Caco-2 (cell line): Measurements from ENCODE around the gene BTBD8. TPM values are rescaled to one million over a fixed set of nuclear protein-coding genes. Genes with fewer than 3 reads are reported as not detected.

Experiments used
- Bru-seq: library from RNA; stranded (reverse); fragments of 400-500 nt; gene quantifications from one replicate; lab custom pipeline; 2021; lab: Mats Ljungman, UMichigan
- BruChase-seq, 2 experiments: library from RNA; stranded (reverse); fragments of 400-500 nt; gene quantifications; one replicate each; lab custom pipeline; 2021; lab: Mats Ljungman, UMichigan
- BruUV-seq: library from RNA; stranded (reverse); fragments of 400-500 nt; replicated peaks from 2 replicates; lab custom pipeline; 2021; lab: Mats Ljungman, UMichigan
- CTCF ChIA-PET: fragments of 300-600 bp; sonication (Branson Sonifier 250); formaldehyde crosslinking; loops from one replicate; lab custom pipeline; 2022; ENCODE audit warnings: antibody characterized with exemption; lab: Charles Lee
- POLR2A ChIA-PET: fragments of 300-600 bp; sonication (Branson Sonifier 250); formaldehyde crosslinking; loops from one replicate; lab custom pipeline; 2022; ENCODE audit warnings: antibody characterized with exemption; lab: Charles Lee
- DNase-seq, 2 experiments: peaks; one replicate each; pipeline versions ENCODE4 v3.0.0 to v3.0.0-alpha.2; 2020 to 2022
- H3K27me3 ChIP-seq: replicated peaks from 2 replicates; pipeline ENCODE4 v1.6.0; 2011; ENCODE audit warnings: low read length; ENCODE audit not compliant: control insufficient read depth, insufficient read depth
- H3K36me3 ChIP-seq: 2 replicates; pipeline ENCODE4 v1.5.1; 2011; ENCODE audit warnings: low read length; ENCODE audit not compliant: control insufficient read depth, insufficient read depth
- H3K4me1 ChIP-seq: fragments of 250-450 bp; sonication (Bioruptor Pico); 2 replicates; pipeline ENCODE4 v1.5.1; 2020; ENCODE audit warnings: mild to moderate bottlenecking
- H3K4me3 ChIP-seq: 2 replicates; pipeline ENCODE4 v1.5.1; 2011; ENCODE audit warnings: low read depth, mild to moderate bottlenecking, control low read depth, low read length
- H3K9me3 ChIP-seq: fragments of 250-450 bp; sonication (Bioruptor Pico); 2 replicates; pipeline ENCODE4 v1.5.1; 2020; ENCODE audit warnings: mild to moderate bottlenecking, moderate library complexity
- H3K27ac Mint-ChIP-seq: one replicate; pipeline ENCODE4 v1.8.0; 2022; ENCODE audit warnings: mixed read lengths; ENCODE audit not compliant: unreplicated experiment
- H3K27me3 Mint-ChIP-seq: one replicate; pipeline ENCODE4 v1.8.0; 2022; ENCODE audit warnings: mixed read lengths; ENCODE audit not compliant: insufficient read depth, unreplicated experiment
- H3K36me3 Mint-ChIP-seq: one replicate; pipeline ENCODE4 v1.8.0; 2022; ENCODE audit warnings: mild to moderate bottlenecking, mixed read lengths; ENCODE audit not compliant: insufficient read depth, unreplicated experiment
- H3K4me1 Mint-ChIP-seq: one replicate; pipeline ENCODE4 v1.8.0; 2022; ENCODE audit warnings: low read depth, mixed read lengths; ENCODE audit not compliant: unreplicated experiment
- H3K4me3 Mint-ChIP-seq: one replicate; pipeline ENCODE4 v1.8.0; 2022; ENCODE audit warnings: mild to moderate bottlenecking, moderate library complexity, mixed read lengths; ENCODE audit not compliant: unreplicated experiment
- H3K9me3 Mint-ChIP-seq: one replicate; pipeline ENCODE4 v1.8.0; 2022; ENCODE audit warnings: mixed read lengths; ENCODE audit not compliant: unreplicated experiment
- CTCF ChIP-seq, 2 experiments: fragments of 200-600 bp in 1 of 2; IDR thresholded peaks; 1 replicate in 1 of 2; 2 replicates in 1 of 2; pipeline versions ENCODE4 v1.5.1 to v1.8.0; 2011 to 2022; ENCODE audit warnings: antibody characterized with exemption in 1 of 2, control low read depth in 1 of 2, inconsistent platforms in 1 of 2, low read depth in 1 of 2, low read length in 1 of 2, mild to moderate bottlenecking in 1 of 2, moderate library complexity in 1 of 2; ENCODE audit not compliant: insufficient read depth in 1 of 2, severe bottlenecking in 1 of 2, unreplicated experiment in 1 of 2
- intact Hi-C: fragments of 100-400 bp; cut with micrococcal nuclease; formaldehyde crosslinking; loops from one replicate; pipeline ENCODE4 v1.10.0; 2022; ENCODE audit not compliant: unreplicated experiment
- long read RNA-seq: library from polyadenylated mRNA; stranded (forward); transcript quantifications from one replicate; pipeline ENCODE4 v2.0.0, GENCODE V29; 2022
- total RNA-seq: library from RNA; stranded (reverse); gene quantifications from 2 replicates; pipeline ENCODE4 v1.2.3, GENCODE V29; 2022

BTBD8 gene
- total RNA-seq (1.1 and 1.3 TPM in 2 replicates), Bru-seq, nascent RNA (percentile 43 among the genes with signal in this experiment), BruChase-seq, experiment 1, labeled RNA remaining after a 2-hour chase (percentile 34 among the genes with signal in this experiment), BruChase-seq, experiment 2, labeled RNA remaining after a 6-hour chase (percentile 28 among the genes with signal in this experiment)
- long read RNA-seq, partial matches to known transcripts: 0 of 1 reads
- long read RNA-seq, other reads (novel, unspliced or antisense): 1 of 1 reads

- H3K27me3 Mint-ChIP-seq: no peaks in the 10 kb centered on the region
- Histone ChIP-seq H3K36me3 (no peaks in the 10 kb centered on the region), H3K27me3 (no peaks in the 10 kb centered on the region), H3K9me3 (no peaks in the 10 kb centered on the region), H3K4me1 (no peaks in the 10 kb centered on the region), H3K4me3 (peak within 1 kb of the TSS; percentile 50)
- intact Hi-C loops: loop anchor here (1.0 to 2.0 kb wide), 2 partner anchors 15 to 210 kb away; no protein-coding TSS in a partner anchor
- ChIA-PET POLR2A (interaction anchor here (0.6 kb wide), 1 partner anchor 130 kb away, joined by 4 read pairs; no protein-coding TSS in a partner anchor), CTCF (no interaction called here)
- no peaks in the 10 kb centered on the region for H3K4me1 Mint-ChIP-seq
- TSS peak; percentile 63 for BruUV-seq
- peak; percentile 83 to 85 for DNase-seq
- peak within 1 kb of the TSS; percentile 81 for H3K4me3 Mint-ChIP-seq
- no peak for TF ChIP-seq CTCF (IDR thresholded peaks at IDR 0.05; ENCODE audit: insufficient read depth in 1 of 2, low read depth in 1 of 2, low read length in 1 of 2, severe bottlenecking in 1 of 2, unreplicated experiment in 1 of 2)
- no peaks in the 10 kb centered on the region for H3K36me3 Mint-ChIP-seq
- H3K9me3 Mint-ChIP-seq: peaks cover 10% of the 10 kb centered on the region
- peak within 1 kb of the TSS; percentile 90 for H3K27ac Mint-ChIP-seq
These were observed at the start of gene BTBD8 for GRCh38 chr1:92080128-92080985. Gene BTBD8 (plus strand): TSS chr1:92080345. CDS start chr1:92080572, 227 bp downstream.

GRCh38 chr1:92030656-92031107 lies 49.5 kb upstream of the BTBD8 start:
- Histone ChIP-seq H3K4me1 (peaks cover 4% of the 10 kb centered on the region; the same call in 1 of the 2 replicates), H3K27me3 (no peaks in the 10 kb centered on the region), H3K4me3 (peak overlapping the region; percentile 62; the same call in 1 of the 2 replicates), H3K36me3 (no peaks in the 10 kb centered on the region), H3K9me3 (no peaks in the 10 kb centered on the region)
- Mint-ChIP-seq H3K27ac (no peak overlapping the region), H3K9me3 (no peaks in the 10 kb centered on the region), H3K4me1 (no peaks in the 10 kb centered on the region), H3K36me3 (no peaks in the 10 kb centered on the region), H3K4me3 (peak overlapping the region; percentile 74), H3K27me3 (no peaks in the 10 kb centered on the region)
- BruUV-seq: no TSS peak
- ChIA-PET POLR2A (interaction anchor here (0.6 kb wide), 1 partner anchor 51 kb away, joined by 5 read pairs; no protein-coding TSS in a partner anchor), CTCF (no interaction called here)
- no peak for TF ChIP-seq CTCF (IDR thresholded peaks at IDR 0.05; ENCODE audit: insufficient read depth in 1 of 2, low read depth in 1 of 2, low read length in 1 of 2, severe bottlenecking in 1 of 2, unreplicated experiment in 1 of 2)
- no peak for DNase-seq
- intact Hi-C loops: loop anchor here (1.0 kb wide), 1 partner anchor 8 kb away; no protein-coding TSS in a partner anchor
